ENCODE results near the gene YPEL2.

The YPEL2 gene

GRCh38 chr17:59423903-59424302 lies 92.4 kb downstream of the YPEL2 start:
- Histone ChIP-seq H3K4me1 (ENCODE audit: control insufficient read depth, low read length) (no peaks in the 10 kb centered on the region), H3K4me2 (ENCODE audit: low read length) (no peak overlapping the region)

GRCh38 chr17:59424331-59424730 lies 92.9 kb downstream of the YPEL2 start:
- Histone ChIP-seq H3K4me2 (ENCODE audit: low read length) (no peak overlapping the region), H3K79me2 (ENCODE audit: control insufficient read depth, low read length) (no peaks in the 10 kb centered on the region), H3K9me3 (ENCODE audit: control insufficient read depth, insufficient read depth, low read length) (no peaks in the 10 kb centered on the region), H3F3A (ENCODE audit: control insufficient read depth, insufficient read depth) (no peaks in the 10 kb centered on the region), H3K4me1 (ENCODE audit: control insufficient read depth, low read length) (no peaks in the 10 kb centered on the region), H3K9me2 (replicated peaks; ENCODE audit: control insufficient read depth, low read length) (no peaks in the 10 kb centered on the region), H3K27ac (ENCODE audit: low read depth, low read length) (no peak overlapping the region), H3K36me3 (ENCODE audit: control insufficient read depth, low read length) (no peaks in the 10 kb centered on the region), H3K4me3 (ENCODE audit: low read length) (no peak overlapping the region), H4K20me1 (ENCODE audit: control insufficient read depth, insufficient read depth, low read depth, low read length) (no peaks in the 10 kb centered on the region), H3K27me3 (ENCODE audit: control insufficient read depth, low read length) (peaks cover 5% of the 10 kb centered on the region; the same call in 1 of the 2 replicates)
- no peak for TF ChIP-seq CTCF (IDR thresholded peaks at IDR 0.05; ENCODE audit: low read depth, low read length, poor library complexity, severe bottlenecking)
- TF ChIP-seq EZH2phosphoT487 (IDR thresholded peaks at IDR 0.05; ENCODE audit: borderline replicate concordance, low read length): no peak

More at GRCh38 chr17:59423903-59424302, 92.4 kb downstream of the YPEL2 start:
- H3K9me3 ChIP-seq (ENCODE audit: control insufficient read depth, insufficient read depth, low read length): no peaks in the 10 kb centered on the region
- no peaks in the 10 kb centered on the region for H3K36me3 ChIP-seq (ENCODE audit: control insufficient read depth, low read length)
- no peaks in the 10 kb centered on the region for H3F3A ChIP-seq (ENCODE audit: control insufficient read depth, insufficient read depth)
- H3K4me3 ChIP-seq (ENCODE audit: low read length): no peak overlapping the region
- H3K27me3 ChIP-seq (ENCODE audit: control insufficient read depth, low read length): peaks cover 5% of the 10 kb centered on the region; the same call in 1 of the 2 replicates
- no peaks in the 10 kb centered on the region for H3K79me2 ChIP-seq (ENCODE audit: control insufficient read depth, low read length)
- no peak for TF ChIP-seq EZH2phosphoT487 (IDR thresholded peaks at IDR 0.05; ENCODE audit: borderline replicate concordance, low read length)
- H3K27ac ChIP-seq (ENCODE audit: low read depth, low read length): no peak overlapping the region
- H4K20me1 ChIP-seq (ENCODE audit: control insufficient read depth, insufficient read depth, low read depth, low read length): no peaks in the 10 kb centered on the region
- no peaks in the 10 kb centered on the region for H3K9me2 ChIP-seq (replicated peaks; ENCODE audit: control insufficient read depth, low read length)

- H3K9me2 ChIP-seq (replicated peaks; ENCODE audit: control insufficient read depth, low read length): no peaks in the 10 kb centered on the region
- H3K4me3 ChIP-seq (ENCODE audit: low read length): no peak overlapping the region
- H3K4me2 ChIP-seq (ENCODE audit: low read length): no peak overlapping the region
- H3K36me3 ChIP-seq (ENCODE audit: control insufficient read depth, low read length): no peaks in the 10 kb centered on the region
- no peak overlapping the region for H3K27ac ChIP-seq (ENCODE audit: low read depth, low read length)
- H3K79me2 ChIP-seq (ENCODE audit: control insufficient read depth, low read length): no peaks in the 10 kb centered on the region
- no peaks in the 10 kb centered on the region for H3K4me1 ChIP-seq (ENCODE audit: control insufficient read depth, low read length)
- H4K20me1 ChIP-seq (ENCODE audit: control insufficient read depth, insufficient read depth, low read depth, low read length): no peaks in the 10 kb centered on the region
- H3K27me3 ChIP-seq (ENCODE audit: control insufficient read depth, low read length): peaks cover 5% of the 10 kb centered on the region; the same call in 1 of the 2 replicates
- H3K9me3 ChIP-seq (ENCODE audit: control insufficient read depth, insufficient read depth, low read length): no peaks in the 10 kb centered on the region
- TF ChIP-seq CTCF (IDR thresholded peaks at IDR 0.05; ENCODE audit: low read depth, low read length, poor library complexity, severe bottlenecking) (no peak), EZH2phosphoT487 (IDR thresholded peaks at IDR 0.05; ENCODE audit: borderline replicate concordance, low read length) (no peak)
- H3F3A ChIP-seq (ENCODE audit: control insufficient read depth, insufficient read depth): no peaks in the 10 kb centered on the region
Observed at GRCh38 chr17:59425085-59425931, 93.9 kb downstream of the YPEL2 start.

GRCh38 chr17:59426031-59426430 lies 94.6 kb downstream of the YPEL2 start:
- Histone ChIP-seq H3K36me3 (ENCODE audit: control insufficient read depth, low read length) (no peaks in the 10 kb centered on the region), H3K27ac (ENCODE audit: low read depth, low read length) (no peak overlapping the region), H3K4me1 (ENCODE audit: control insufficient read depth, low read length) (no peaks in the 10 kb centered on the region), H3K79me2 (ENCODE audit: control insufficient read depth, low read length) (no peaks in the 10 kb centered on the region), H3K9me3 (ENCODE audit: control insufficient read depth, insufficient read depth, low read length) (no peaks in the 10 kb centered on the region), H3K9me2 (replicated peaks; ENCODE audit: control insufficient read depth, low read length) (no peaks in the 10 kb centered on the region), H3F3A (ENCODE audit: control insufficient read depth, insufficient read depth) (no peaks in the 10 kb centered on the region), H3K4me2 (ENCODE audit: low read length) (no peak overlapping the region), H4K20me1 (ENCODE audit: control insufficient read depth, insufficient read depth, low read depth, low read length) (no peaks in the 10 kb centered on the region), H3K4me3 (ENCODE audit: low read length) (no peak overlapping the region), H3K27me3 (ENCODE audit: control insufficient read depth, low read length) (peaks cover 5% of the 10 kb centered on the region; the same call in 1 of the 2 replicates)
- no peak for TF ChIP-seq CTCF (IDR thresholded peaks at IDR 0.05; ENCODE audit: low read depth, low read length, poor library complexity, severe bottlenecking)
- no peak for TF ChIP-seq EZH2phosphoT487 (IDR thresholded peaks at IDR 0.05; ENCODE audit: borderline replicate concordance, low read length)
